Activated T-helper 1 cell treated with anti-CD3 and anti-CD28 coated beads, Interleukin-12 subunit alpha, Interleukin-12 subunit beta, Interleukin-2, Interleukin-4 antibody, amounts not matched to agents 30 ng/mL and 10 ng/mL and 1 ng/mL, durations not matched to agents 14 hours and 24 hours and 36 hours (primary cell): Measurements from ENCODE around the gene PIK3R2. TPM values are rescaled to one million over a fixed set of nuclear protein-coding genes. Genes with fewer than 3 reads are reported as not detected.

Source experiments
- DNase-seq: peaks from one replicate; pipeline ENCODE4 v3.0.0; 2021; ENCODE audit warnings: low spot score
- H3K27ac Mint-ChIP-seq: one replicate; pipeline ENCODE4 v1.8.0; 2021; ENCODE audit warnings: mild to moderate bottlenecking, mixed read lengths
- H3K27me3 Mint-ChIP-seq: one replicate; pipeline ENCODE4 v1.8.0; 2022; ENCODE audit warnings: mild to moderate bottlenecking, moderate library complexity, mixed read lengths; ENCODE audit not compliant: insufficient read depth
- H3K36me3 Mint-ChIP-seq: one replicate; pipeline ENCODE4 v1.8.0; 2021; ENCODE audit warnings: low read depth, mixed read lengths
- H3K4me1 Mint-ChIP-seq: one replicate; pipeline ENCODE4 v1.8.0; 2021; ENCODE audit warnings: low read depth, mixed read lengths
- H3K4me3 Mint-ChIP-seq: one replicate; pipeline ENCODE4 v1.8.0; 2021; ENCODE audit warnings: mild to moderate bottlenecking, moderate library complexity, mixed read lengths
- H3K9me3 Mint-ChIP-seq: one replicate; pipeline ENCODE4 v1.8.0; 2021; ENCODE audit warnings: mixed read lengths
- intact Hi-C: fragments of 100-400 bp; cut with micrococcal nuclease; formaldehyde crosslinking; loops from one replicate; pipeline ENCODE4 v1.15.1; 2024
- total RNA-seq: library from RNA; stranded (reverse); gene quantifications from 2 replicates; pipeline ENCODE4 v1.2.3, GENCODE V29; 2022

Gene PIK3R2
- total RNA-seq, 1 donor from 2014 or later: 15.6 TPM

DNA sequence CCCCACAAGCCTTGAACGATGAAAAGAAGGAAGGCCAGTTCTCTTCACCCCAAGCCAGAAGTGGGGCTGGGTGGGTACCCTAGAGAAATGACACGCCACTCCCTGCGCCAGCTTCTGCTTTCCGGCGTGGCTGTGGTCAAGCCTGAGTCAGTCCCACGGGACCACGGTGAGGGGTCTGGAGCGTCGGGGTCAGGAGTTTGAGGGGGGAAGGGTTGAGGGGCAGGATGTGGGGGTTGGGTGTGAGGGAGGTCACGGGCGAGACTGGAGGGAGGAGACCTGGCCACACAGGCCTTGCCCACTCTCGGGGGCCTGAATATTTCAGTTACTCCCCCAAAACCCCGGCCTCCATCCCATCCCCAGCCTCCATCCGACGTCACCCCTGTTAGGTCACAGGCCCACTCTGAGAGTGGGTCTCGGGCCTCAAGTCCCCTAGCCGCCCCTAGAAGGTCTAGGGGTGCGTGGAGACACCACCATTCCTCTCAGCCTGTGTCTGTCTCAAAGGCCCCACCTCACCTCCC, 20.1 kb downstream of the PIK3R2 start:
- peak overlapping the region; percentile 61 for H3K27ac Mint-ChIP-seq
- H3K36me3 Mint-ChIP-seq: peaks cover 27% of the 10 kb centered on the region
- H3K27me3 Mint-ChIP-seq: peaks cover 3% of the 10 kb centered on the region
- H3K4me3 Mint-ChIP-seq: peak overlapping the region; percentile 91
- peaks cover 27% of the 10 kb centered on the region for H3K4me1 Mint-ChIP-seq
- DNase-seq: no peak
- no peaks in the 10 kb centered on the region for H3K9me3 Mint-ChIP-seq
- intact Hi-C loops: loop anchor here (1.0 to 5.0 kb wide), 3 partner anchors 12 to 166 kb away; partner anchors contain the start of gene ARRDC2

DNA sequence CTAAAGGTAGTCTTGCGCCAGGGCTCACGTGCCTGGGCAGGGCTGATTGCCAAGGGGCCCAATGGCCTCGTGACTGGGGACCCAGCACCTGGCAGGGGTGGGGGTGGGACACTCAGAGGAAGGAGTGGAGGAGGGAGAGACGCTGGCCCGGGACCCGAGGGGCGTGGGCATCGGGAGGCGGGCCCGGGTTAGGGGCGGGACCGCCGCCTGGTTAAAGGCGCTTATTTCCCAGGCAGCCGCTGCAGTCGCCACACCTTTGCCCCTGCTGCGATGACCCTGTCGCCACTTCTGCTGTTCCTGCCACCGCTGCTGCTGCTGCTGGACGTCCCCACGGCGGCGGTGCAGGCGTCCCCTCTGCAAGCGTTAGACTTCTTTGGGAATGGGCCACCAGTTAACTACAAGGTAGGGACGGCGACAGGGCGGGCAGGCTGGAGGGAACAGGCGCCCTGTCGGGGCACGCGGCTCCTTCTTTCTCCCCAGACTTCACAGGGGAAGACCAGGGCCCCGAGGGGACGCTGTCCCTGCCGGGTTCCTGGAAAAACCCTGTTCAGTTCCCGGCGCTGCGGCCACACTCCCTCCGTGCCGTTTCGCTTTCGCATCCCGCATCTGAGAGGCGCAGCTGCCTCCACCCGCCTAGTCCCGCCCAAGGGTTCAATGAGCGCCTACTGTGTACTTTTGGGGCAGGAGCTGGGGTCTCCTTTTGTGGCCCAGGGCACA, 20.8 kb downstream of the PIK3R2 start, which contains the start of gene IFI30:
Gene IFI30 (plus strand): TSS at position 242 of the 717 bp plus-strand sequence. CDS start 29 bp downstream, at position 271.
- peak; percentile 65 for DNase-seq
- Mint-ChIP-seq H3K36me3 (peaks cover 28% of the 10 kb centered on the region), H3K27me3 (peaks cover 3% of the 10 kb centered on the region), H3K27ac (peak within 1 kb of the TSS; percentile 72), H3K4me3 (peak within 1 kb of the TSS; percentile 91), H3K9me3 (no peaks in the 10 kb centered on the region), H3K4me1 (peaks cover 27% of the 10 kb centered on the region)
- intact Hi-C loops: loop anchor here (1.0 to 5.0 kb wide), 3 partner anchors 12 to 166 kb away; partner anchors contain the start of gene ARRDC2

DNA sequence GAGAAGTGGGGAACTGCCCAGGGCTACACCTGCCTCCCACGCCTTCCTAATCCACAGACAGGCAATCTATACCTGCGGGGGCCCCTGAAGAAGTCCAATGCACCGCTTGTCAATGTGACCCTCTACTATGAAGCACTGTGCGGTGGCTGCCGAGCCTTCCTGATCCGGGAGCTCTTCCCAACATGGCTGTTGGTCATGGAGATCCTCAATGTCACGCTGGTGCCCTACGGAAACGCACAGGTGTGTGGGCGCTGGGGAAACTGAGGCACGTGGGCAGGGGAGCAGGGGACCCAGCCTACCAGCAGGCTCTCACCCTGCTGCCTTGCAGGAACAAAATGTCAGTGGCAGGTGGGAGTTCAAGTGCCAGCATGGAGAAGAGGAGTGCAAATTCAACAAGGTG, 22.0 kb downstream of the PIK3R2 start:
- Mint-ChIP-seq H3K27me3 (peaks cover 3% of the 10 kb centered on the region), H3K27ac (peak overlapping the region; percentile 52), H3K9me3 (no peaks in the 10 kb centered on the region)

DNA sequence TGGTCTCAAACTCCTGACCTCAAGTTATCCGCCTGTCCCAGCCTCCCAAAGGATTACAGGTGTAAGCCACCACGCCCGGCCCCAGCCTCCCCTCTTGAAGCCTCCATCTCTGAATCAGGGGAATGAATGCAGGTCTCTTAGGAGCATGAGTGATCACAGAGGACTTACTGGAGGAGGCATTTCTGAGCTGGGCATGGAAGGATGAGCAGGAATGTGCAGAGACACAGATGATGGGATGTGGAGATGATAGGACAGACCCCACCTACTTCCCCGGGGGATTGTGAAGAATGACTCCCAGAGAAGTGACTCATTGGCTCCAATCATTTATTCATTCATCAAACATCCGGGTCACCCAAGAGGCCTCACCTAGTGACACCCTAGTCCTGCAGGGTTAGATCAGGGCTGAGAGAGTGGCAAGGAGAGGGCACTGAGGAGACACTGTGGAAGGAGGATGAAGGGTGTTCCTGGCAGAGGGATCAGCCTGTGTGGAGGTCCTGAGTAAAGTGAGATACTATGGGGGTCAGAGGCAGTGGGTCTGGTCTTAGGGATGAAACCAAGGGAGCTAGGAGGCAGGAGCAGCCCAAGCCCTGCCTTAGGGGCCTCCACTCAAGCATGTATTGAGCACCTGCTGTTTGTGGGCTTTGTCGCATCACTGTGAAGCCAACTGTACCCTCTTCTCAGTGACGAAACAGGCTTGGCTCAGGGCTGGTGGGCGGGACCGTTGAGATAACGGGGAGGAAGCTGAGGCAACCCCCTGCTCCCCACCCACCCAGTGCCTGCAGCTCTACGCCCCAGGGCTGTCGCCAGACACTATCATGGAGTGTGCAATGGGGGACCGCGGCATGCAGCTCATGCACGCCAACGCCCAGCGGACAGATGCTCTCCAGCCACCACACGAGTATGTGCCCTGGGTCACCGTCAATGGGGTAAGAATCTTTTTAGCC, 23.7 kb downstream of the PIK3R2 start:
- Mint-ChIP-seq H3K4me1 (peaks cover 27% of the 10 kb centered on the region), H3K9me3 (no peaks in the 10 kb centered on the region), H3K36me3 (peaks cover 30% of the 10 kb centered on the region), H3K27me3 (peaks cover 3% of the 10 kb centered on the region), H3K27ac (no peak overlapping the region), H3K4me3 (no peak overlapping the region)
- no peak for DNase-seq
- intact Hi-C loops: no loop called here

More for the DNA sequence above, 22.0 kb downstream of the PIK3R2 start:
- Mint-ChIP-seq H3K4me1 (peaks cover 27% of the 10 kb centered on the region), H3K36me3 (peaks cover 30% of the 10 kb centered on the region), H3K4me3 (peak overlapping the region; percentile 91)
- intact Hi-C loops: loop anchor here (5.0 kb wide), 1 partner anchor 168 kb away; the partner anchor contains the start of gene ARRDC2
- no peak for DNase-seq

DNA sequence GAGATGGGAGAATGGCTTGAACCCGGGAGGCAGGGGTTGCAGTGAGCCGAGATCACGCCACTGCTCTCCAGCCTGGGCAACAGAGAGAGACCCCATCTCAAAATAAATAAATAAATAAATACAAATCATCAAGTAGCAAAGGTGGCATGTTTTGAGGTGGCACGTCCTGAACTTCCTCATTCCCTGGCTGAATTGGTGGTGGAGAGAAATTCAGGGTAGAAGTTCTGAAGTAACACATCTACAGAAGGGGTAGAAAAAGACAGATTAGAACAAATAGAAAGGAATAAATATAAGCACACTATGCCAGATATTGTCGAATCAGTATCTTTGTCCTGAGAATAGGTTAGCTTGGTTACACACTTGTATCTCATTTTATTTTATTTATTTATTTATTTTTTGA, 27.0 kb downstream of the PIK3R2 start:
- Mint-ChIP-seq H3K36me3 (peaks cover 28% of the 10 kb centered on the region), H3K4me1 (peaks cover 9% of the 10 kb centered on the region), H3K27ac (no peak overlapping the region), H3K9me3 (no peaks in the 10 kb centered on the region), H3K27me3 (no peaks in the 10 kb centered on the region), H3K4me3 (no peak overlapping the region)
- intact Hi-C loops: no loop called here
- no peak for DNase-seq

DNA sequence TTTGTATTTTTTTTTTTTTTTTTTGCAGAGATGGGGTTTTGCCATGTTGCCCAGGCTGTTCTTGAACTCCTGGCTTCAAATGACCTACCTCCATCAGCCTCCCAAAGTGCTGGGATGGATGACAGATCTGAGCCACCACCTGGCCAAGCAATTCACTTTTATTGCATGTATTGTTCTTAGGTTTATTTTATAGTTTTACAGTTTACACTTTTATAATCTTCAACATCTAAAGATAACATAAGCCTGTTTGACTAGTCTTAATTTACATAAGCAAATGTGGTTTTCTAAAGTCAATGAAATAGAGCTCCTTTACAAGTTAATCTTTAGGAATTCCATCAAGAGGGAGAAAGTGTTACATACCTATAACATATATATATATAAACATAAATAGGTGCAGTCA, 30.6 kb downstream of the PIK3R2 start:
- Mint-ChIP-seq H3K9me3 (no peaks in the 10 kb centered on the region), H3K4me1 (no peaks in the 10 kb centered on the region), H3K36me3 (peaks cover 3% of the 10 kb centered on the region), H3K4me3 (no peak overlapping the region), H3K27ac (no peak overlapping the region), H3K27me3 (no peaks in the 10 kb centered on the region)
- DNase-seq: no peak
- intact Hi-C loops: no loop called here

DNA sequence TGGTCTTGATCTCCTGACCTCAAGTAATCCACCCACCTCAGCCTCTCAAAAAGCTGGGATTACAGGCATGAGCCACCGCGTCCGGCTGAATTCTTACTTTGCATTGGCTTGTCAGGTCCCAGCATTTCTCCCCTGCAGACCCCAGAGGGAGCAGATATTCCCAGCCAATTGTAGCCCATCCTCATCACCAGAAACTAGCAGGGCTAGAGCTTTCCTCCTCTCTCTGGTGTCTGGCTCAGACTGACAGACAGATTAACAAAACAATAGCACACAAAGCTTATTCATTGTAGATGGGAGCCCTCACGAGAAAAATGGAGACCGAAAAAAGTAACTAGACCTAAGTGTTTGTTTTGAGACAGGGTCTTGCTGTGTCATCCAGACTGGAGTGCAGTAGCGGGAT, 32.6 kb downstream of the PIK3R2 start:
- Mint-ChIP-seq H3K4me1 (no peaks in the 10 kb centered on the region), H3K9me3 (no peaks in the 10 kb centered on the region), H3K27me3 (no peaks in the 10 kb centered on the region), H3K36me3 (no peaks in the 10 kb centered on the region), H3K4me3 (no peak overlapping the region), H3K27ac (no peak overlapping the region)
- no peak for DNase-seq
- intact Hi-C loops: no loop called here

DNA sequence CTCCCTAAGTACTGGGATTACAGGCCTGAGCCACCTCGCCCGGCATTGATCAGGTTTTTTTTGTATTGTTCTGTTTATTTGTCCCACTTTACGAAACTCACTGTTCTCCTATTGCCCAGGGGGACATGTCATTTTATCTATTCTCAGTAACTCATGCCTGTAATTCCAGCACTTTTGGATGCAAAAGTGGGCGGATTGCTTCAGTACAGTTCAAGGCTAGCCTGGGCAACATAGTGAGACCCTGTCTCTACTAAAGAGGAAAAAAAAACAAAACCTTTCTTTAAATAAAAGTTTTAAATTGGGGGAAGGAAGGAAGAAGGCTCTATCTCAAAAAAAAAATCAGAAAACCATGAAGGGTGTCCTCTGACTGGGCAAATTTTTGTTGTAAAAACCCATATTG, 37.3 kb downstream of the PIK3R2 start:
- Mint-ChIP-seq H3K4me3 (no peak overlapping the region), H3K36me3 (no peaks in the 10 kb centered on the region), H3K27ac (no peak overlapping the region), H3K9me3 (no peaks in the 10 kb centered on the region), H3K27me3 (no peaks in the 10 kb centered on the region), H3K4me1 (peaks cover 20% of the 10 kb centered on the region)
- intact Hi-C loops: loop anchor here (5.0 kb wide), 3 partner anchors 42 to 352 kb away; partner anchors contain the start of genes FKBP8 and SSBP4
- no peak for DNase-seq

DNA sequence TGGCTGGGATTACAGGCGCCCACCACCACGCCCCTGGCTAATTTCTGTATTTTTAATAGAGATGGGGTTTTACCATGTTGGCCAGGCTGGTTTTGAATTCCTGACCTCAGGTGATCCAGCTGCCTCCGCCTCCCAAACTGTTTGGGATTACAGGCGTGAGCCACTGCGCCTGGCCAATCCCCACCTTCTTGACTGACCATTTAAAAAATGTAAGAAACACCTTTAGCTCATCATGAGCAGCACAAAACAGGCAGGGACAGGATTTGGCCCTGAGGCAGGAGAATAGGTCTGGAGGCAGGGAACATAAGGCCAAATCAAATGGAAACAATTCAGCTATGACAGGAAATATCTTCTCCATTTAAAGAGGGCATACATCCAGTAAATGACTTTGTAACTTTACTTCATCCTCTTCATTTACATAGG, 38.7 kb downstream of the PIK3R2 start:
- intact Hi-C loops: loop anchor here (1.0 to 5.0 kb wide), 9 partner anchors 18 to 351 kb away; partner anchors contain the start of genes FKBP8, IFI30, JUND and LSM4
- H3K4me1 Mint-ChIP-seq: peaks cover 20% of the 10 kb centered on the region
- H3K9me3 Mint-ChIP-seq: no peaks in the 10 kb centered on the region
- H3K27me3 Mint-ChIP-seq: no peaks in the 10 kb centered on the region
- H3K27ac Mint-ChIP-seq: peak overlapping the region; percentile 90
- H3K4me3 Mint-ChIP-seq: peak overlapping the region; percentile 83
- no peaks in the 10 kb centered on the region for H3K36me3 Mint-ChIP-seq
- DNase-seq: no peak

DNA sequence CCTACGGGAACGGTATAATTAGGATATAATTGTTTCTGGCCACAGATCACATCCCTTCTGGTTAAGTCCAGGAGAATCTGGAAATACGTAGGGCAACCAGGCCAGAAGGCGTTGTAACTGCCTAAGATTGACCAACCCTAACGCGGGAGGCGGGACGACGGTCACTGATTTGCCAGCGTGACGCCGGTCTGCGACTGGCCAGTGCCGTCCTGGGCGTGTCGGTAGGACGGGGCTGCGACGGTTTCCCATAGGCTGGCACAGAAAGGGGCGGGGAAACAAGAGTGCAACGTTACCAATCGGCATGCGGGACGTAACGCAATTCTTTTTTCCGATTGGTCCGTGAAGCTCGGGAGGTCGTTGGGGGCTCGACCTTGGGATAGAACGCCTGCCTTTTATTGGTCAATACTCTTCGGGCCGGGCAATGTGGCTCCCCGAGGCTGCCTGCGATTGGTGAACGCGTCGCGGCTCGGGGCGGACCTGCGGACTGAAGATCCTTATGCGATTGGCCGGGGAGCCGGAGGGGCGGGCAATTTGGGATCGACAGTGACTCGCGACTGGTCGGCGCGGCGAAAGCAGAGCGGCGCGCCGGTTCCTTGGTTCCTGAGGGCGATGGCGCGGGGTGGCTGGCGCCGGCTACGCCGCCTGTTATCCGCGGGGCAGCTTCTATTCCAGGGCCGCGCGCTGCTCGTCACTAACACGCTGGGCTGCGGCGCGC, 39.9 kb downstream of the PIK3R2 start, which contains the start of gene MPV17L2:
Gene MPV17L2 (plus strand): TSS at position 546 of the 715 bp plus-strand sequence. CDS start 64 bp downstream, at position 610.
- Mint-ChIP-seq H3K4me3 (peak within 1 kb of the TSS; percentile 83), H3K36me3 (no peaks in the 10 kb centered on the region), H3K27ac (peak within 1 kb of the TSS; percentile 90), H3K27me3 (no peaks in the 10 kb centered on the region), H3K9me3 (no peaks in the 10 kb centered on the region), H3K4me1 (peaks cover 20% of the 10 kb centered on the region)
- intact Hi-C loops: loop anchor here (1.0 to 5.0 kb wide), 12 partner anchors 11 to 349 kb away; partner anchors contain the start of genes ELL, FKBP8, IFI30 and JUND
- peak; percentile 99 for DNase-seq

DNA sequence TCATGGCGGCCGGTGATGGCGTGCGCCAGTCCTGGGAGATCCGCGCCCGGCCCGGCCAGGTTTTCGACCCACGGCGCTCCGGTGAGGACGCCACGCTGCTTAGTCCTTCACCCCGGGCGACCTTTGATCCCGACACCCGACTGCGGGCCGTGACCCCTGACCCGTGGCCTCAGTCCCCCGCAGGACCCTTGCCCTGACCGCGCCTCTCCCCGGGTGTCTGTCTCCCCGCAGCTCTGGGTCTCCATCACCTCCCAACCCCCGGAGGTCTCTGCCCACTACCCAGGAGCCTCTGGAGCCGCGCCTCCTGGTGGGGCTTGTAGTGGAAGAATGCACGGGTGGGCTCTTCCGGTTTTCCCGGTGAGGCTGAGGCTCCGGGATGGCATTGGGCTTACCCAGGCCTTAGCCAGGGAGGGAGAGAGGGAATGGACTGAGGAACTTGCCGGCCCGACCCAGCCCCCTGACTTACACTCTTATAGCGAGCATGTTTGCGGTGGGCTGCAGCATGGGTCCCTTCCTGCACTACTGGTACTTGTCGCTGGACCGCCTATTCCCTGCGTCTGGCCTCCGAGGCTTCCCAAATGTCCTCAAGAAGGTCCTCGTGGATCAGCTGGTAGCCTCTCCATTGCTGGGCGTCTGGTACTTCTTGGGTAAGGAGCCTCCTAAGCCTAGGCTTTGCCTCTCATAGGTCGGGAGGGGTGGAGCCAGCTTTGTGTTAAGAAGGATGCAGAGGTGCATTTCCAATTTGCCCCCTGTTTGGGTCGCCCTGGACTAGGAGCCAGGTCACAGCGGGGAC, 40.6 kb downstream of the PIK3R2 start:
- H3K4me3 Mint-ChIP-seq: peak overlapping the region; percentile 83
- no peaks in the 10 kb centered on the region for H3K9me3 Mint-ChIP-seq
- H3K27me3 Mint-ChIP-seq: no peaks in the 10 kb centered on the region
- peak overlapping the region; percentile 90 for H3K27ac Mint-ChIP-seq
- DNase-seq: no peak
- intact Hi-C loops: loop anchor here (1.0 to 5.0 kb wide), 8 partner anchors 11 to 443 kb away; partner anchors contain the start of genes ELL, FKBP8, JUND and RAB3A
- peaks cover 20% of the 10 kb centered on the region for H3K4me1 Mint-ChIP-seq
- peaks cover 7% of the 10 kb centered on the region for H3K36me3 Mint-ChIP-seq
